ENCODE data around the gene RHOT2.
"Not testable (repeated sequence)": the region's sequence is repeated elsewhere in the genome, so short reads cannot be mapped to it uniquely, and the experiment has no call there.

The RHOT2 gene

DNA sequence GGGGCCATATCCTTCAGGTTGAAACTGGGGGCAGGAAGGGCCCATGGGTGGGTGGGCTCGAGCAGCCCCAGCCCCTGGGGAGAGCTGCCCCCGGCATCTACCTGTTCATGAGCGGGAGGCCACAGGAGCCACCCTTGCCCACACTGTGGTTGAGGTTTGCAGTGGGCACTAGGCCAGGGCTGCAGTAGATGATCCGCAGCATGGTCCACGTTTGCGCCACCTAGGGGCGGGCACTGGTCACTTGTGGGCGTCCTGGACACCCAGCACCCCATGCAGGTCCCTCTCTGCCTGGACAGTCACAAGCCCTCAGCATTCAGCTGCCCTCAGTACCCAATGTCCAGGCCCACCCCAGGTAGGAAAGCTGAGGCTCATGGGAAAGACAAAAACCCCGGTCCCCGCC, 18.0 kb downstream of the RHOT2 start:
- H3K27ac Mint-ChIP-seq = no peak overlapping the region
- H3K36me3 Mint-ChIP-seq (ENCODE audit: low read depth) = peaks cover 20% of the 10 kb centered on the region
- H3K9me3 Mint-ChIP-seq = no peaks in the 10 kb centered on the region
- H3K4me1 Mint-ChIP-seq (ENCODE audit: low read depth) = peaks cover 48% of the 10 kb centered on the region
- no peak overlapping the region for H3K4me3 Mint-ChIP-seq
- H3K27me3 Mint-ChIP-seq = no peaks in the 10 kb centered on the region

DNA sequence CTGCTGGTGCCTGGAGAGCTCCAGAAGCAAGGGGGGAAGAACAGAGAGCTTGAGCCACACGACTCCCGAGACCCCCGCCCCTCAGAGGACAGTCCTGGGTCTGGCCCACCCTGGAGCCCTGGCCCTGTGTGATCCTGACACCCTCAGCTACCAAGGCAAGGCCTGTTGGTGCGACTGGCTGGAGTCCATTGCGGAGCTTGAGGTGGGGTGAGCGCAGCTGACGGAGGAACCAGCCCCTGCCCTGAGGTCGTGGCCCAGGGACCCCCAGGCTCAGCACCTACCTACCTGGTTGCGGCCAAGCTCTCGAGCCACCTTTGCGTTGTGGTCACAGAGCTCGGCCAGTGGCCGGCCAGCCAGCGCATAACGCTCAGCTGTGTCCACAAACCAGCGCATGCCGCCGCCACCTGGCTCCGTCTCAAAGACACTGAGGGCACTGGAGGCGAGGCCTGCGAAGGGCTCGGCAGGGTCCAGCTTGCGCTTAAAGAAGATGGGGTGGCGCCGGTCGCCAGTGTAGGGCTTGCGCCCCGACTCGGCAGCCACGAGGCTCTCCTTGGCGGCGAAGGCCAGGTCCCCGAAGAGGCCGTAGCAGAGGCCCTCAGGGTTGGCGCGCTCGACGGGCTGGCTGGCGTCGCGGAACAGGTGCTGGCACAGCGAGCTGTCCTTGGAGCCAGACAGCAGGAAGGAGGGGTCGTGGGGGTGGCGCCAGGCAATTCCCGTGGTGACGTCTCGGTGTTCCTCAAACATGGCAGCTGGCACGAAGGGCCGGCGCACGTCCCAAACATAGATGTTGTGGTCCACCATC, 18.7 kb downstream of the RHOT2 start:
- Mint-ChIP-seq H3K27ac (no peak overlapping the region), H3K9me3 (no peaks in the 10 kb centered on the region), H3K27me3 (no peaks in the 10 kb centered on the region), H3K4me3 (no peak overlapping the region), H3K36me3 (ENCODE audit: low read depth) (peaks cover 13% of the 10 kb centered on the region), H3K4me1 (ENCODE audit: low read depth) (peaks cover 45% of the 10 kb centered on the region)

DNA sequence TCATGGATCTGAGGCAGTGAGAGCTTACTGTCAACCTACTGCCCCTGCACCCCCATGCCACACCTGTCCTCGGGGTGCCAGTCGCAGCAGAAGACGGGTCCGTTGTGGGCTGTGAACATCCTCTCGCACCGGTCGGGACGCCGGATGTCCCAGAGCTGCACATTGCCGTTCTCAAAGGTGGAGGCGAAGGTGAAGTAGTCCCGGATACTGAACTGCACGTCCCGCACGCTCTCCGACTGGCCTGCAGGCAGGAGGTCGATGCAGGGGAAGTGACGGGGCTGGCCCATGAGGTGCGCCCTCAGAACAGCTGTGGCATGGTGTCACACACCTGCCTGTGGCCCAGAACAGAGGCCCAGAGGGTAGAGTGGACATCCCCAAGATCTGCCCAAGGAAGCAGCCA, 19.6 kb downstream of the RHOT2 start:
- Mint-ChIP-seq H3K27ac (no peak overlapping the region), H3K4me3 (peak overlapping the region; percentile 3), H3K36me3 (ENCODE audit: low read depth) (peaks cover 4% of the 10 kb centered on the region), H3K27me3 (peaks cover 3% of the 10 kb centered on the region), H3K9me3 (no peaks in the 10 kb centered on the region), H3K4me1 (ENCODE audit: low read depth) (peaks cover 36% of the 10 kb centered on the region)

DNA sequence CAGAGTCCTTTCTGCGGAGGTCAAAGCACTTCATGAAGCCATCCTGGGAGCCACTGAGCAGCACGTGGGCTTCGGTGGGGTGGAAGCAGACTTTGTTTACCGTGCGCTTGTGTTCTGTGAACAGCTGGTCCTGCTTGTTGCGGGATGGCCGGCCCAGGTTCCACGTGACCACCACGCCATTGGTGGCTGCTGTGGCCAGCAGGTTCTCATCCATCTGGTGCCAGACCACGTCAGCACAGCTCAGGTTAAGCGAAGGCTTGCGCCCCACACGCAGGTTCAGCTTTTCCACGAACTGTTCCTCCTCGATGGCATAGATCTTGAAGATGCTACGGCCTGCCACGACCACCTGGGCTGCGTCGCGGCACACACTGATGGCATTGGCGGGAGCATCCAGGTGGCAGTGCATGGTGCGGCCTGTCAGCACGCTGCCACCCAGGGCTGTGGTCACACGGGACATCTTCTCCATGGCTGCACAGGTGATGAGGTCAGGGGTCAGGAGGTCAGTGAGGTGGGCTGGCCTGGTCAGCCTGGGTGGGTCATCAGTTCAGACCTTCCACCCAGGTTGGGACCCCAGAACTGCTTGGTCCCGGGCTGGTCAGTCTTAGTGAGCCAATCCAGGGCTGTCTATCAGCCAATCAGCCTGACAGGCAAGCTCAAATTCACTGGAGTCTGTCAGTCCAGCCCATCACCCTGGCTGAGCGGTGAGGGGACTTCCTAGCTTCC, 21.4 kb downstream of the RHOT2 start:
- Mint-ChIP-seq H3K27ac (peak overlapping the region; percentile 77), H3K27me3 (peaks cover 3% of the 10 kb centered on the region), H3K4me1 (ENCODE audit: low read depth) (peaks cover 27% of the 10 kb centered on the region), H3K4me3 (peak overlapping the region; percentile 90), H3K36me3 (ENCODE audit: low read depth) (no peaks in the 10 kb centered on the region), H3K9me3 (no peaks in the 10 kb centered on the region)

DNA sequence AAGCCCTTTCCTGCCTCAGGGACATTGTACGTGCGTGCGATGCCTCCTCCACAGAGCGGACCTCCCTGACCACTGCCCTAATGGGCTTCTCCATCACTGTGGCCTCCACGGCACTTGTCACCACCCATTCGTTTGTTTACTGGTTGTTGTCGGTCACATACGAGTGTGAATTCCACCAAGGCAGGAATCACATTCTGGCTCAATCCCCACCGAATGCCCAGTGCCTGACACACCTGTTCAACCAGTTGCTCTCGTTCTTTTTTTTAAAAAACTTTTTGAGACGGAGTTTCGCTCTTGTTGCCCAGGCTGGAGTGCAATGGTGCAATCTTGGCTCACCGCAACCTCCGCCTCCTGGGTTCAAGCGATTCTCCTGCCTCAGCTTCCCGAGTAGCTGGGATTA, 23.3 kb downstream of the RHOT2 start:
- not testable (repeated sequence) for H3K27me3 Mint-ChIP-seq; H3K36me3 Mint-ChIP-seq (ENCODE audit: low read depth); H3K9me3 Mint-ChIP-seq
- peak overlapping the region; percentile 21 for H3K27ac Mint-ChIP-seq
- peak overlapping the region; percentile 62 for H3K4me3 Mint-ChIP-seq
- peaks cover 30% of the 10 kb centered on the region for H3K4me1 Mint-ChIP-seq (ENCODE audit: low read depth)

DNA sequence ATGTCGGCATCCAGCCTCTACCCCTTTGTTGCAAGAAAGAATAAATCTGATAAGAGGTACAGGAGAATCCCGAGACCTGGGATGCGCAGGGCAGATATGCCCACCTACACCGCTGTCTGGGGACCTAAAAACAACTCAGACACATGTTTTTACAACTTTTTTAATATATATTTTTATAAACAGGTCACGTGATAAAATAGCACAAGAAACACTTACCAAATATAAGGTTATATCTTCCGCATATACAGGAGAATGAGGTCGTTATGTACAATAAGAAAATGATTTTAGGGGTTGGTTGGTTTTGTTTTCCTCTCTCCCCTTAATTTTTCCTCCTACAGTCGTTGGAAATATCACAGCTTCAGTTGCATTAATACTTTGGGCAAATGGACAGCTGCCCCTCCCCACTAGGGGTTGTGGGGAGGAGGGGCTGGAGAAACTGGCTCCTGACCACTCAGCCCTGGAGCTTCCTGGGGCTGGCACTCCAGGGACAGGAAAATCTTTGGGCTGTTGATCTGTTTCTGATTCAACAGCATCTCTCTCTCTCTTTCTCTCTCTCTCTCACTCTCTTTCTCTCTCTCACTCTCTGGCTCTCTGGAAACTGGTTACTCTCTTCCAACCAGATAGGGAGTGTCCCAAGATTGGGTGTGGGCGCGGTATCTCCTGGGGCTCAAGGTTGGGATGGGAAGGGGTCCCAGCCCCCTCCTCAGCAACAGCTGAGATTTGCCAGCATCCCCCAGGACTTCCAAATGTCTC, 24.6 kb downstream of the RHOT2 start:
- no peak overlapping the region for H3K27ac Mint-ChIP-seq
- no peaks in the 10 kb centered on the region for H3K9me3 Mint-ChIP-seq
- no peaks in the 10 kb centered on the region for H3K36me3 Mint-ChIP-seq (ENCODE audit: low read depth)
- peaks cover 3% of the 10 kb centered on the region for H3K27me3 Mint-ChIP-seq
- peaks cover 36% of the 10 kb centered on the region for H3K4me1 Mint-ChIP-seq (ENCODE audit: low read depth)
- no peak overlapping the region for H3K4me3 Mint-ChIP-seq

DNA sequence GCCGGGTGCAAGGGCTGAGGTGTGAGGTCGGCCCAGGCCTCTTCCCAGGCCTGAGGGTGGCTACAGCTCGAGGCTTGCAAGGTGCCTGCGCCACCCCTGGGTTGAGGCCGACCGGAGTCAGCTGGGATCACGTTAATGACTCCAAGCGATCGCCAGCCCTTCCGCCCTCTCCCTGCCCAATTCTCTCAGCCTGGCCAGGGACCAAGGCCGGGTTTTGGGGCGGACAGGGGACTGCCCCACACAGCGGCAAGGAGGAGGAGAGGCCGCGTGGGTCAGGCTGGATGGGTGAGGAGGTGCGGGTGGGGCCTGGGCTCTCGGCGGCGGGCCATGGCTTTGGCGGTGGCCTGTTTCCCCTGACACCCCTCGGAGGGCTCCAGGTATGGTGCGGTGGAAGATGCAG, 25.4 kb downstream of the RHOT2 start:
- Mint-ChIP-seq H3K4me3 (no peak overlapping the region), H3K27ac (no peak overlapping the region), H3K4me1 (ENCODE audit: low read depth) (peaks cover 36% of the 10 kb centered on the region), H3K27me3 (peaks cover 3% of the 10 kb centered on the region), H3K9me3 (no peaks in the 10 kb centered on the region), H3K36me3 (ENCODE audit: low read depth) (no peaks in the 10 kb centered on the region)

DNA sequence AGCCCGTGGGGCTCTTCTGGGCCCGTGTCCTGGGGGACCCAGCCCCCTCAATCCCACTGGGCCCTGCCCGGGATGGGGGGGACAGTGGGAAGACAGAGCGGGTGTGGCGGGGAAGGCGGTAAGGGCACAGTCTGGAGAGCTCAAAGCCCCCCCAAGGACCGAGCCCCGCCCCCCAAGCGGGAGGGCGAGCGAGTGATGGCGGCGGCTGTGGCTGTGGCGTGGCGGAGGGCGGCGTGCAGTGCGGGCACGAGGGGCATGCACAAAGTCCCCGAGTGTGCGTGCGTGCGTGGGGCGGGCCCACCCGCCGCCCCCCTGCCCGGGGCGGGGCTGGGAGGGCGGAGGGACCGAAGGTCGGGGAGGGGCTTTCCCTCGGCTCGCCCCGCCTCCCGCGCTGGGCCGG, 25.8 kb downstream of the RHOT2 start:
- H3K4me3 Mint-ChIP-seq = no peak overlapping the region

DNA sequence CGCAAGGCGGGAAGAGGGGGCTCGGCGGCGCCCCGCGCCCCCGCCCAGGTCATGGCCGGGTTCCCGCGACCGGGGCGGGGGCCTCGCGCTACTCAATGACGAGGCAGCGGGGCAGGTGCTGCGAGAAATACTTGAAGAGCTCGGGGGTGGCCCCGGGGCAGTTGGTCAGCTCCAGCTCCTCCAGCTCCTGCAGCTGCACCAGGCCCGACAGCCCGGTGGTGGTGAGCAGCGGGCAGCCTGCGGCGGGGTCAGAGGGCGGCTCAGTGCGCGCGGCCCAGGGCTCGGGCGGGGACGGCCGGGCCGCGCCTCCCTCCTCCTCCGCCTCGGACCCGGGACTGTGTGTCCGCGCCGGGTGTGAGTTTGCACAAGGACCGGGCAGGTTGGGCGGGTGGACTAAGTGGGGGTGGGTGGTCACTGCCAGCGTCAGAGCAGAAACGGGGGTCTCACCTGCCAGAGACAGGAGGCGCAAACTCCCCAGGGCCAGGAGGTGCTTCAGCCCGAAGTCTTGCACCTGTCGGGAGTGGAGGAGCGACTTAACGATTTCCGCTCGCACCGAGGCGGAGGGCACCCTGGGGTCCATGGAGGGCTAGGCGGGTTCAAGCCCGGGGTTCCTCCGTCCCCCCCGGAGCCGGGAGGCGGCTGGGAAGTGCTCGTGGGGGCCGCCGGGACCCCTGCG, 26.4 kb downstream of the RHOT2 start:
- Mint-ChIP-seq H3K27ac (no peak overlapping the region), H3K4me3 (peak overlapping the region; percentile 47), H3K27me3 (peaks cover 3% of the 10 kb centered on the region), H3K9me3 (no peaks in the 10 kb centered on the region), H3K4me1 (ENCODE audit: low read depth) (peaks cover 30% of the 10 kb centered on the region), H3K36me3 (ENCODE audit: low read depth) (no peaks in the 10 kb centered on the region)

More for the DNA sequence above, 25.8 kb downstream of the RHOT2 start:
- Mint-ChIP-seq H3K9me3 (no peaks in the 10 kb centered on the region), H3K27ac (no peak overlapping the region), H3K4me1 (ENCODE audit: low read depth) (peaks cover 34% of the 10 kb centered on the region), H3K36me3 (ENCODE audit: low read depth) (no peaks in the 10 kb centered on the region), H3K27me3 (peaks cover 3% of the 10 kb centered on the region)

DNA sequence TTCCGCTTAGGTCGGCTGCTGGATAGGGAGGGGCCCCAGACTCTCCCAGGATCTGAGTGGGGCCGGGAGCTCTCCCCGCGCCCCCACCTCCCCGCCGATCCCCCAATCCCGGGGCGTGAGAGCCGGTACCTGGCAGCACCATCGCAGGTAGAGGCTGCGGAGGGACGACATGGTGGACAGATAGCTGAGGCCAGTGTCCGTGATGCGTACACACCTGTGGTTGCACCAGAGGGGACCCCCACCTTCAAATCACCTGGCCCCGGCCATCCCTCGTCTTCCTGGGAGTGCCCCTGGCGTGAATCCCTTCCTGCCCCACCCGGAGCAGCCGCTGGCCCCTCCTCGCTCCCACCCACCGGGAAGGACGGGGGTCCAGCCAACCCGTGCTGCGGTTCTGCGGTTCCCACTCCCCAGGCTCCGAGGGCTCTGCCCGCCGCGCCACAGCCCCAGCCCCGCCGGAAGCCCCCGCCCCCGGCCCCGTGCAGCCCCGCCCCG, 27.0 kb downstream of the RHOT2 start:
- Mint-ChIP-seq H3K4me1 (ENCODE audit: low read depth) (peaks cover 28% of the 10 kb centered on the region), H3K27ac (no peak overlapping the region), H3K4me3 (peak overlapping the region; percentile 47), H3K9me3 (no peaks in the 10 kb centered on the region), H3K36me3 (ENCODE audit: low read depth) (no peaks in the 10 kb centered on the region), H3K27me3 (peaks cover 3% of the 10 kb centered on the region)

DNA sequence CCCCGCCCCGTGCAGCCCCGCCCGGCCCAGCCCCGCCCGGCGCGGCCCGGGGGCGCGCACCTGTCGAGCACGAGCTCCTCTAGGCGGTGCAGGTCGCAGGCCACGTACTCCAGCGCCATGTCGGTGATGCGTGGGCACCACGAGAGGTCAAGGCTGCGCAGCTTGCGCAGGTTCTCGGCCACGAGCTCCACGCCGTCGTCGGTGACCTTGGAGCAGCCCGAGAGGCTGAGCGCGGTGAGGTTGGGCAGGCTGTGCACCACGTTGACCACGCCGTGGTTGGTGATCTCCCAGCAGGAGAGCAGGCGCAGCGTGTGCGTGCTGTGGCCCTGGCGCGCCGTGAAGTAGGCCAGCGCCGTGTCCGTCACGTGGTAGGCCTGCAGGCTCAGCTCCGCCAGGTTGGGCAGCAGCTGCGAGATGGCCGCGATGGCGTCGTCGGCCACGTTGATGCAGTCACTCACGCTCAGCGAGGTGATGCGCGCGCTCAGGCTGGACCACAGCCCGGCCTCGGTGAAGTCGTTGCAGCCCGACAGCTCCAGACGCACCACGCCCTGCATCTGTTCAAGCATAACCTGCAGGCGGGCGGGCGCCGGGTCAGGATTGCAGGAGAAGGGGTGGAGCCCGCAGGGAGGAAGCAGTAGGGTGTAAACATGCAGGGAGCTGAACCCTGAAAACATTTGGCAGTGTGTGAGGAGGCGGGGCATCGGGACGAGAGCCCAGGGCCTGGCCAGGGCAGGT, 27.6 kb downstream of the RHOT2 start:
- Mint-ChIP-seq H3K27ac (peak overlapping the region; percentile 52), H3K4me1 (ENCODE audit: low read depth) (peaks cover 24% of the 10 kb centered on the region), H3K9me3 (no peaks in the 10 kb centered on the region), H3K27me3 (peaks cover 3% of the 10 kb centered on the region), H3K4me3 (peak overlapping the region; percentile 74), H3K36me3 (ENCODE audit: low read depth) (no peaks in the 10 kb centered on the region)

DNA sequence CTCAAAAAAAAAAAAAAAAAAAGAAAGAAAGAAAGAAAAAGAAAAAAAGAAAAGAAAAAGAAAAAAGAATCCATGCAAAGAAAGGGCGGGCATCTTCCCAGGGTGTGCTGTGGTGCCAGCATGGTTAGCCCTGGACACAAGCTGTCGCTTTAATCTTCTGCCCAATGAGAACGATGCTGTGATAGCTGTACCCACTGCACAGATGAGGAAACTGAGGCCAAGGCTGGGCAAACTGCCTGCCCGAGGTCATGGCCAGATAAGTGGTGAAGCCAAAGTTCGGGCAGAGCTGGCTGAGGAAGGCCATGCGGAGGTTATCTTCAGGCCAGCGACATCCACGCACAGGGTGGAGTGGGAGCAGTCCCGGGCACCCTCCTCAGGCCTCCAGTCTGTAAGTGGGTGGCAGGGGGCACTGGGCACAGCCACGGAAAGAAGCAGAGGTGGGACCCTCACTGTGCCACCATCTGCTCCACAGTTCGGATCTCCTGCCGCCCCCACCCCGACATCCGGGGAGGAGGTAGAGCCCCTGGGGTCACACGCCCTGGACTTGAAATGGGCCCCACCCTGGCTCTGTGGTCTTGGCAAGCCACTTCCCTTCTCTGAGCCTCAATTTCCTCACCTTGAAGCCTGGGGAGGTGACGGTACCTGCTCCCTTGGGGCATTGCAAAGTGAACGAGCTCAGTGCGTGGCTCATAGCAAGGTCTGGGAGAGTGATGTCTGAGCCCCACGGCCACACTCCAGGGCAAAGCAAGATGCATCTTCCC, 31.2 kb downstream of the RHOT2 start:
- no peaks in the 10 kb centered on the region for H3K9me3 Mint-ChIP-seq

DNA sequence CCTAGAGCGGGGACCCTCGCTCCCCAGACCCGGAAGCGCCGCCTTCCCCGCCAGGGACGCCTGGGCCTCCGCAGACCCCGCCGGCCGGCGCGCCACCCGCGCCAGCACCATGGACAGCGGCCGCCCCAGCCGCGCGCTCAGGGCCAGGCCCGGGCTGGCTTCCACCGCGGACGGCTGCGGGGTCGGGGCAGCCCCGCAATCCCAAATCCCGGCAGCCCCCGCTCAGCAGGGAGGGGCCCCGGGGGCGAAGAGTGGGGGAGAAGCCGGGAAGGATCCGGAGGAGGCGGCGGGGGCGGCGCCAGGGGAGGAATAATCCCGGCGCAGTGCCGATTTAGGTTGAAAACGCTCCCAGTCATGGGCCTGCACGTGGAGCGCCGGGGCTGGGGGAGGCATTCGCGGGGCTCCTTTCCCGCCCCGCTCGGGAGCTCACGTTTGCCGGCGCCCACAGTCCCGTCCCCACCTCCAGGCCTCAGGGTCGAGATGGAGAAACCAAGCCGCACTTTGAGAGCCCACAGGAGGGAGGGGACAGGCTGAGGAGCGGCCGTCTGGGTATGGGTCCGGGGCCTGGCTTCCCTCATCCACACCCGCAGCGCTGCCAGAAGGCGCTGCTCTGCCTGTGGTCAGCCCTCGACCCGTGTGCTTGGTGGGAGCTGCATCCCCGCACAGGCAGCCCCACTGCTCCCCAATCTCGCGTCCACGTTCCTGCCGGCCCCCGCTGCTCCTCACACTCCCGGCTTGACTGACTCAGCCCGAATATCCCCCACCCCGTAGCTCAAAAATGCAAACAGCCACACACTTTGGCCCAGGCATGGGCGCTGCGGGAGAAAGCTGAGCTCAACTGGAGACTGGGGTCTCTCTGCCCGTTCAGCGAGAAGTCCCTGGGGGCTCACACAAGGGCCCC, 33.0 kb downstream of the RHOT2 start:
- no peak overlapping the region for H3K4me3 Mint-ChIP-seq
- no peaks in the 10 kb centered on the region for H3K36me3 Mint-ChIP-seq (ENCODE audit: low read depth)
- H3K4me1 Mint-ChIP-seq (ENCODE audit: low read depth) = peaks cover 9% of the 10 kb centered on the region
- H3K9me3 Mint-ChIP-seq = no peaks in the 10 kb centered on the region
- H3K27me3 Mint-ChIP-seq = peaks cover 24% of the 10 kb centered on the region
- no peak overlapping the region for H3K27ac Mint-ChIP-seq

More for the DNA sequence above, 31.2 kb downstream of the RHOT2 start:
- Mint-ChIP-seq H3K4me3 (no peak overlapping the region), H3K4me1 (ENCODE audit: low read depth) (peaks cover 16% of the 10 kb centered on the region), H3K27ac (no peak overlapping the region), H3K27me3 (peaks cover 24% of the 10 kb centered on the region), H3K36me3 (ENCODE audit: low read depth) (no peaks in the 10 kb centered on the region)

Measured in stimulated activated naive CD8-positive, alpha-beta T cell treated with anti-CD3 and anti-CD28 coated beads, Interleukin-15, Interleukin-2, amounts not matched to agents 100 ng/mL and 50 ng/mL, for 24 hours (primary cell).